Fibroblast of skin of back (primary cell): ENCODE results near the gene SMO. TPM values are rescaled to one million over a fixed set of nuclear protein-coding genes. Genes with fewer than 3 reads are reported as not detected.
A peak's percentile ranks its signal among the peaks of the same experiment; 100 is the strongest.

ENCODE experiments used
- DNase-seq: peaks from one replicate; pipeline ENCODE4 v3.0.0-alpha.2; 2013
- polyA plus RNA-seq, 2 experiments: library from polyadenylated mRNA; unstranded; fragments of 120-200 nt; gene quantifications; one replicate each; pipeline ENCODE4 v1.2.1, GENCODE V29; 2013; ENCODE audit not compliant: insufficient read length in 2 of 2

Gene SMO
- polyA plus RNA-seq (2013, experiment 1 of 2; ENCODE audit: insufficient read length): 23.6 TPM
- polyA plus RNA-seq (2013, experiment 2 of 2; ENCODE audit: insufficient read length): 22.0 TPM

DNA sequence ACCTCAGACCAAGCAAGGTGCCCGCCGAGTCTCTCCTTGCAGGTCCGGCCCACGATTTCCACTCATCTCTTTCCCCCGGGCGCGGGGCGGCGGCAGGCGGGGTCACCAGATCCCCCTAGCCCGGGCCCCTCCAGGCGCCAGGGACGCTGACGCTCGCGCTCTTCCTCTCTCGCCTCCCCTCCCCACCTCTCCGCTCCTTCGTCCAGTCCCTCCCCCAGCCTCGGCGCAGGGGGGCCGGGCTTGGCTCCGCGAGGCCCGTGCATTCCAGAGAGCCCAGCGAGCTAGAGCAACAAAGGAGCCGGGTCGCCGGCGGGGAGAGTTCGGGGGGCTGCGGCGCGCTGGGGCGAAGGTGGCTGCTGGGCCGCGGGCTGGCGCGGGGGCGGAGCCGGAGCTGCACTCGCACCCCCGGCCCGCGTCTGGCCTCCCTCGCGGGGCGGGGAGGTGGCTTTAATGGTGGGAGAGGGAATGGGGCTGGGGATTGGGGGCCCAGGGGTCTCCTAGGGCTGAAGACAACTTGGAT is at the start of gene SMO:
Gene SMO (plus strand): TSS at position 262 of the 520 bp plus-strand sequence. CDS start 519 bp downstream, outside the sequence.
- DNase-seq: peak; percentile 62

DNA sequence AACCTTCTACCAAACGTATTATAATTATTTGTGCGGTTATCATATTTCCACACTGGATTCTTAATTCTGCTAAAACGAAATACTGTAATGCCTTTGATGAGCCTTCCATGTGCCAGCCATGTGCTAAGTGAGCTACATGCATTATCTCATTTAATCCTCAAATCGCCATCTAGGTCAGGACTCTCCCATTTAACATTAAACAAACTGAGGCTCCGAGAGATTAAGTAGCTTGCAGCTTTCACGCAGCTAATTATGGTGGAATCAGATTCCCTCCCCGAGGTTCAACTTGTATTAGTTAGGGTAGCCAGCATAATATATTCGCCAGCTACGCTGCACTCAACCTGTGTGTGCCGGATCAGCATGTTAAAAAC is 44.7 kb upstream of the SMO start:
- no peak for DNase-seq

DNA sequence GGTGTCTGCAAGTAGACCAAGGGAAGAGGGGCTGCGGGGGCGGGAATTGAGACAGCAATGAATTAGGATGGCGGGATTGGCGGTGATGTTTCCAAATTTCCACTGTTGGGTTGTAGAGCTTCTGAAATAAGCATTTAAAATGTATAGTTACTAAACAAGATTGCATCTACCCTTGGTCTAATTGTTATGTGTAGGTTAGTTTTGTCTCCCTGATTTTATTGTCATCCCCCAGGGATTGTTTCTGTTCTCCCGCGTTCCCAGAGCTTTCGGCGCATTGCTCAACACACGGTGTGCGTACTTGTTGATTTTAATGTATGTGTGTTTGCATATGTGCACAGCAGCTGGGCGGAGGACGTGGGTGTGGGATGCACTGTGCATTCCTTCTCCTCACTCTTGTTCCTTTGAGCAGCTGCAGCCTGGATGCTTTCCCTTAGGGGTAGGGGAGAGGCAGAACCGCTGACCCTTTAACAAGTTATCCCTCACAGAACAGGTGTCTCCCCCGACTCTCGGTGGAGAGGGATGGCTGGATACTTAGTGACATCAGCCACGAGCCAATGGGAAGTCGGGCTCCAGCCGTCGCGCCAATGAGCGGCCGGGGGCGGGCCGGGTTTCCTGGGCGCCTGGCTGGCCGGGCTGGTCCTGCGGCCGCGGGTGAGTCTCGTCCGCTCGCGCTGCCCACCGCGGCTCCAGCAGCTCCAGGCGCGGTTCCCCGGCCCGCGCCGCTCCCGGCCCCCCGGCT is 44.2 kb upstream of the SMO start, which contains the start of gene TSPAN33:
Gene TSPAN33 (plus strand): TSS at position 613 of the 739 bp plus-strand sequence. CDS start 274 bp downstream, outside the sequence.
- DNase-seq: peak; percentile 71

DNA sequence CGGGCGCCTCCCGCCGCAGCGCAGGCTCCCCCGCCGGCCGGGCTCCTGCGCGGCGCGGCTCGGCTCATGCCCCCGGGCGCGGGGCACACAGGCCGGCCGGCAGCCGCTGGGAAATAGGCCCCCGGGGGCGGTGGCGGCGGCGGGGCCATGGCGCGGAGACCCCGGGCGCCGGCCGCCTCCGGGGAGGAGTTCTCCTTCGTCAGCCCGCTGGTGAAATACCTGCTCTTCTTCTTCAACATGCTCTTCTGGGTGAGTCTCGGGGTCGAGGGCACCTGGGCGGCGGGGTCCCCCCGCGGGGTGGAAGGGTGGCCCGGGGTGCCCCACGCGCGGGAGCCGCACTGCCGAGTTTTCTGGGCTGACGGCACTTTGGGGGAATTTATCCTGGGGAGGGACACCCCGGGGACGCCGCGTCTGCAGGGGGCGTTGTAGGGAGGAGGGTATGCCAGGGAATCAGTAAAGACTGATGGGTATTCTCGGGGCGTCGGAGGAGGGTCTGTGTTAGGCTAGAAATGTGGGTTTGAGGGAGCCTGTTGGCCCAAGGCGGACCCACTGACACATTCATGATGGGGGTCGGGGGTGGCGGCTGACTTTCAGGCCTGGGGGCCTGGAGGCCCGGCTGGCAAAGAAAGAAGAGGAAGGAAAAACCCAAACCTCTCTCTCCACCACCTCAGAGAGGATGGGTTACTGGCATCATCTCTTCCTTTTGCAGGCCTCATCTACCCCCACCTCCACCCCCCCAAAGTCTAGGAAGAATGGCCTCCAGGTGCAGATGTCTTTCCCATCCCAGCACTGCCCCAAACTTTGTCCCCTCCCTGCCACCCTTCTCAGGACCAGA is 43.4 kb upstream of the SMO start:
- no peak for DNase-seq

DNA sequence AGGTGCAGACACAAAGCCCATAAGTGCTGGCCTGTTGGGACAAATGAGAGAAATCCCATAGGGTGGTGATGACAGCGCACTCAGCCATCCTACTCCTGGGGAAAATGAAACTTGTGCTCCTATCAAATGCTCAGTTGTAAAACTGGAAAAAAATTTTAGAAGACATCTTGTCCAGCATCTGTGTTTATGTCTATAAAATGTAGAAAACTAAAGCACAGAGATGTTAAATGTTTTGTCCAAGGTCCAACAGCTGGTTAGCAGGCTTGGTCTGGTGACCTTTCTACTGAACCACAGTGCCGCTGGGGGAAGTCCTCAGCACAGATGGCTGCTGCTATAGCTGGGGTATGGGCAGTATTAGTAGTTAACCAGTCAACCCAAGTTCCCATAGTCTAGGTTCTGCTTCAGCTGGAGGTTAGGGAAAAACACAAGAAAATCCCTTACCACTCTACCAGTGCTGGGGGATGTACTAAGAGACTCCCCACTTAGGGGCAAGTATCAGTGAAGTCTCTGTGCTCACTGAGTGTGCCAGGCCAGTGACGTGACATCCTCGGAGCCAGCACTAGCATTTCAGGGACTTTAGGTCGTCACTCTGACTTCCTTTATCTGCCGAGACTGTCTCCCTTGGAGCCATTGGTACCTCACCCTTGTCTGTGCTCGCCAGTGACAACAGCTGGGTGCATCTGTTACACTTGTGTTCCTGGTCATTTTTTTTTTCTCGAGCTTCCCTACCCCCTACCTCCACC is 42.0 kb upstream of the SMO start:
- DNase-seq: no peak

DNA sequence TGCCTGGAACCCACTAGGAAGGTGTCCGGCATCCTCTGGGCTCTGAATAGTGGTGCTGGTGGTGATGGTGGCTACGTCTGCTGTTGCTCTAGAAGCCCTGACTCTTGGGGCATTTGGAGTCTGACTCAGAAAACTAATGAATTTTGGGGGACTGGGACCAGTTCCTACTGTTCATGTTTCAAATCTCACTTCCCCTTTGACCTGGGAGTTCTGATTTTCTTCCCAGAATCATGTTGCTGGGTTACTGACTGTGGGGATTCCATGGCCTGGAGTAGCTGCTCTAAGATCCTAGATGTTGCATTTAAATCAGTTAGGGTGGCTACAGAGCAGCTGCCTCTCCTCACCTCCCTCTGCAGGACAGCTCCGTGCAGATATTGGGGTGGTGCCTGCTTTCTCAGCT is 40.7 kb upstream of the SMO start:
- no peak for DNase-seq

DNA sequence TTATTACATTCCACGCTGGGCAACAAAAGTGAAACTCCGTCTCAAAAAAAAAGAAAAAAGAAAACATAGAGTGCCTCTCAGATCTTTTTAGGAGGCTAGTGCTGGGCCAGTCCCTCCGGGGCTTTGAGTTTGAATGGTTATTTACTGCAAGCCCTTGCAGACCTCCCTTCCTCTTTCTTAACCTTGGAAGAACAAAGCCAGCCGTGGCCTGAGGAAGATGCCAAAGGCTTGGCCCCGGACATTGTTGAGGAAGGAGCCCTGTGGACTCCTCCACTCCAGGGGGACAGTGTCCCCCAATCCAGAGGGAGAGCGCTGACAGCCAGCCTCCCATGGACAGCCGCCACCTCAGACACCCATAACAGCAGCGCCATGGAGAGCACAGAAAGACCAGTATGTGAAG is 38.9 kb upstream of the SMO start:
- DNase-seq: no peak

DNA sequence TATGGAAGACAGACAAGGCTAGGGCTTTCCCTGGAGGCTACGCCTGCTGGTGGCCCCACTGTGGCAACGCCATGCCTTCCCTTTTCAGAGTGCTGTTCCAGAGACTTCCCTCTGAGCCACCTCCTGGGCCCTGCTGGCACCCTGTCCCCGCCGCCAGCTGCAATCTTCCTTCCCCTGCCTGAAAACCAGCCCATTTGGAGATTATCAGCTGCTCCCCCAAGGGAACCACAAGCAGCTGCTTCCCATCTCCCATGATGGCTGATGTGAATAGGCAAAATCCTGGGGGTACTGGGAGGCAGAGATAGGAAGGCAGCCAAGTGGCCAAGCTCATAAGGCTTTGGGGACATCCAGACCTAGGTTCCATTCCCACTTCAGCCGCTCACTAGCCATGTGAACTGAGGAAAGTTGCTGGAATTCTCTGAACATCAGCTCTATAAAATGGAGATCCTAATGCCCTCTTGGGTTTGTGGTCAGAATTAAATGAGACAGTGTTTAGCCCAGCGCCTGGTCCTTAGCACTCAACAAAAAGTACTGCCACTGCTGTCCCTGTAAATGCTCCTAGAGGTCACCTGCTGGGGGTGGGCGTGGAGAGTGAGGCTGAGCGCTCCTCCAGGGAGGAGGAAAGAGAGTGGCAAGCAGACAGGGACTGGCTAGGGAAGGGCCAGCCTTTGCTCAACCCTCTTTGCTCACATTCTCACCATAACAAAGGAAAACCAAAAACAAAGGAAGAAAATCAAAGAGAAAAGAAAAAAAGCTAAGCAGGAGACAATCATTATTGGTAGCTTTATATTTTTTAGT is 38.0 kb upstream of the SMO start:
- DNase-seq: no peak

DNA sequence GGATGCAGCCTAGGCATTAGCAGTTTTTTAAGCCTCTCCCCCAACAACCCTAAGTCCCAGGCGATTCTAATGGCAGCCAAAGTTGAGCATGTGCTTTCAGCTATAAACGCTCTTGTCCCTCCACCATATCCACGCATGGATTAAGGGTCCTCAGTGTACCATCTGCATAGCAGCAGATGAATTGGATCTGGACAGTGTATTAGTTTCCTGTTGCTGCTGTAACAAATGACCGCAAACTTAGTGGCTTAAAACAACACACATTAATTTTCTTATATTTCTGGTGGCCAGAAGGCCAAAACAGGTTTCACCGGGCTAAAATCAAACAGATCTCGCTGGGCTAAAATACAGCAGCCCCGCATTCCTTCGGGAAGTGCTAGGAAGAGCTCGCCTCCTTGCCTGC is 30.8 kb upstream of the SMO start:
- DNase-seq: no peak

DNA sequence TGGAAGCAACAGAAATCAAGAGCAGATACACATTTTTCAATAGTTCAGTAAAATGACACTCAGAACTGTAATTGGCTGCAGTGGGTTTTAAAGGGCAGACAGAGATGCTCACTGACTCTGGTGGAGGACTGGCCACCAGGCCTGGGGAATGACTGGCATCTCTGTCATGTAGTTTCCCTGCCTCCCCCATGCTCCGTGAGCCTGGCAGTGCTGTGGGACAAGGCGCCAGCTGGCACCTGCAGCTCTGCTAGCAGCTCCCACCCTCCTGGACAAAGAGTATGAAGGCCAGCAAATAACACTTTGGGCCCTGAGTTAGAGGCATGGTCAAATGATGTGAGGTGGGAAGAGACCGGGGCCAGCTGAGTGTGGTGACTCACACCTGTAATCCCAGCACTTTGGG is 28.9 kb upstream of the SMO start:
- DNase-seq: no peak

DNA sequence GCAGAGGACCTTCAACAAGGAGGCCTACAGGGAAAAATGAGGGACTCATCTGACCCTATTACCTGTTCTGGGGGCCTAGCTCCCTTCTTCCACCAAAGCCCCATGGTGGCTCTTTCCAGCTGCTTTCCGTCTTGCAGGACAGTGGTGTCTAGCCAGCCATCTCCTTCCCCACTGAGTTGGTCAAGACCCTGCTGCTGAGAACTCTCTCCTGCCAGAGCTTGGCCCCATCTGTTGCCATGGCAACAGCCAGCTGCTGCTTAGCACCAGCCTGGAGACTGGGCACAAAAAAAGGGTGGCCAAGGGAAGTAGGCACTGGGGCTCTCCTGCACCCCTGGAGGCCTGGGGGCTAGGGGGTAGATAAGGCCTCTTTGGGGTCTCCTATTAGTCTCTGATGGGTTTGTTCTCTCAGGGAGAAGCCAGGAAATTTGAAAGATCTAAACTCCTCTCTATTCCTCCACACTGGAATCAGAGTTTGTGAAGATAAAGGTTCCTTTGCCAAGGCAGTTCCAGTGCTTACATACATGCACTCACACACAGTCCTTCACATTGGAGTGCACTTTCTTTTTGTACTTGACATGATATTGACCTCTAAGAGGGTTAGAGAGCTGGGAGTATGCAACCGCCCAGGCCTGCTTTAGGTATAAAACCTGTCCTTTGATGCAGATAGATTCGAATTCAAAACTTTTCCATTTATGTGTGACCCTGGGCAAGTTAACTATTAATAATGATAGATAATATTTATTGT is 28.1 kb upstream of the SMO start:
- no peak for DNase-seq

DNA sequence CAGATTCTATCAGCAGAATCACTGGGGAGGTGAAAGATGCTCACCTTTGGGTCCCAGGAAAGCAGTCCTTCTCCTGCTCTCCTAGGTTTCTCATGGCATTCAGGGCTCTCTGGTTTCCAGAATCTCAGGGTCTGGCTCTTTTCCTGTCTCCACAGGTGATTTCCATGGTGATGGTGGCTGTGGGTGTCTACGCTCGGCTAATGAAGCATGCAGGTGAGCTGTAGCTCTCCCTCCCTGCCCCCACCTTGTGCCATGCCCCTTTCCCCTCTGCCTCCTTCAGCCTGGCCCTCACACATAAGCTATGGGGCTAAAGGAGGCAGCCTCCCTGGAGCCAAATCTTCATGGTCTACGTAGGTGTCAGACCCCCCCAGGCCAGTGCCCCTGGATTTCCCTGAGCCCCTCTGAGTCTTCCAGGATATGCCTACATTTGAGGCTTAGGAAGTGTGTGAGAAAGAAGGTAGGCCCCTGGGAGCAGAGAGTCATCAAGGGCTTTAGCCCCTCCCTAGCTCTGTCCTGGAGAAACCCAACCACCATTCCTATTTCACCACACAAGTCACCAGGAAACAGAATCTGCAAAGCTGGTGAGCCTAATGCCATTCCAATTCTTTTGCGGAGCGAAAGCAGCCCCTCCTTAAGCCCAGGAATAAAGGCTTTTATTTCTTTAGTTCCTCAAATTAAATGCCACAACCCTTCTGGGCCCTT is 26.8 kb upstream of the SMO start:
- DNase-seq: no peak

DNA sequence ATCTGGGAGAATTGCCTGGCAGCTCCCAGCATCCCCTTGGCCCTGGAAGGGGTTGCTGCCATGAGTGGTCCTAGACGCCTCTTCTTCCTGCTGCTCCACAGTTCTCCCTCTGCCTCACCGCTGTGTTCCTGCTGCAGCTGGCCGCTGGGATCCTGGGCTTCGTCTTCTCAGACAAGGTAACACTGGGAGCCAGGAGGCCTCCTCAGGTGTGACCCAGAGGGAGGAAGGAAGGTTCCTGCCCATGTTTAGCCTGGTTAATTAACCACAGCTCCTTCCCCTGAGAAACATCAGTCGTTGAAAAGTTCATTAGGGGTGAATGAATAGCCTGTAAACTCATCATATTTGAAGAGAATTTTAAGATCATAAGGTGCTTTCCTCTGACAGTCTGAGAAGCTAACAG is 25.7 kb upstream of the SMO start:
- no peak for DNase-seq

DNA sequence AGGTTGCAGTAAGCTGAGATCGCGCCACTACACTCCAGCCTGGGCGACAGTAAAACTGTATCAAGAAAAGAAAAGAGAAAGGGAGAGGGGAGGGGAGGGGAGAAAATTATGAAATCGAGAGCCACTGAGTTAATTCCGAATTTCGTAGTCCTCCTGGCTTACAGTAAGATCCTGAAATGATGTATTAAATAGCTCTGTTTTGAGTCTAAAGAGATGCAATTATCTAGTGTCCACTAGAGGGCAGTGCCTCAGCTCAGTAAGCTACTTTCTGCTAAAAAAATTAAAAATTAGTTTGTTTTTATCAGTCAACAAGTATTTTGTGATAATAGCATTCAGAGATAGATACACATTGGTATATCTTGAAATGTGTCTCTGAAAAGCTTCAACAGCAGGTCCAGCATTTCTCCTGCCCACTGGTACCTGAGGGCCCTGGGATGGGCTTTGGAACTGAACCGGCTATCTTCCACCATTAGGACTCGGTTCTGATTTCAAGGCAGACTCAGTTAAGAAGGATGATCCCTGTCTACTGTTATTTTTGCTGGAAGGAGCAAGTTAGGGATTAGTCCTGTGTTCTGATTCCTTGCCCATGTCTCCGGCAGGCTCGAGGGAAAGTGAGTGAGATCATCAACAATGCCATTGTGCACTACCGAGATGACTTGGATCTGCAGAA is 24.4 kb upstream of the SMO start:
- DNase-seq: peak; percentile 53

DNA sequence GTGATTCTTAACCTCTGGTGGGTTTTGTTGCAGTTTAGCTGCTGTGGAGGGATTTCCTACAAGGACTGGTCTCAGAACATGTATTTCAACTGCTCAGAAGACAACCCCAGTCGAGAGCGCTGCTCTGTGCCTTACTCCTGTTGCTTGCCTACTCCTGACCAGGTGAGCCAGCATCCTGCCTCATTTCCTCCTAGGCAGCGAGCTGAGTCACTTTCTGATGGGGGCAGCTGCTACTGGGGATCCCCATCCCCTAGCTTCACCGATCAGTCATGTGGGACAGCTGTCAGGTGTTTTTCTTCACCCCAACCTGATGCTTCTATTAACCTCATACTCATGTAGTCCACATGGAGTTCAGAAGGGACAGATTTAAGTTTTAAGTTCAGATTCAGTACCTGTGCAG is 21.7 kb upstream of the SMO start:
- no peak for DNase-seq

DNA sequence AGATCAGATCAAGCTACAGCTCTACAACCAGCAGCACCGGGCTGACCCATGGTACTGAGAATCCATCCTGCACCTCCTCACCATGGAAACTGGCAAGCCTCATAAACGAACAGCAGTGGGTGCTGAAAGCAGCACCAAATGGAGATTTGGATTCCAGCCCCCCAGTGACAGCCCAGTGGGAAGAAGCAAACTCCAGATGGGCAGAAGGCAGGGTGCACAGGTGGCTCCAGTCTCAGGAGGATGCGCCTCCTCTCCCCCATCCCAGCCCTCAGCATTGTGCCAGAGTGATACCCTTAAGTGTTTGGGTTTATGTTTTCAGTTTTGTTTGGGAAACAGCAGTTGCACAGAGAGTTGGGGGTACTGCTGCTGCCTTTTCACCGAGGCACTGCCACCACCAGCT is 20.6 kb upstream of the SMO start:
- DNase-seq: no peak

DNA sequence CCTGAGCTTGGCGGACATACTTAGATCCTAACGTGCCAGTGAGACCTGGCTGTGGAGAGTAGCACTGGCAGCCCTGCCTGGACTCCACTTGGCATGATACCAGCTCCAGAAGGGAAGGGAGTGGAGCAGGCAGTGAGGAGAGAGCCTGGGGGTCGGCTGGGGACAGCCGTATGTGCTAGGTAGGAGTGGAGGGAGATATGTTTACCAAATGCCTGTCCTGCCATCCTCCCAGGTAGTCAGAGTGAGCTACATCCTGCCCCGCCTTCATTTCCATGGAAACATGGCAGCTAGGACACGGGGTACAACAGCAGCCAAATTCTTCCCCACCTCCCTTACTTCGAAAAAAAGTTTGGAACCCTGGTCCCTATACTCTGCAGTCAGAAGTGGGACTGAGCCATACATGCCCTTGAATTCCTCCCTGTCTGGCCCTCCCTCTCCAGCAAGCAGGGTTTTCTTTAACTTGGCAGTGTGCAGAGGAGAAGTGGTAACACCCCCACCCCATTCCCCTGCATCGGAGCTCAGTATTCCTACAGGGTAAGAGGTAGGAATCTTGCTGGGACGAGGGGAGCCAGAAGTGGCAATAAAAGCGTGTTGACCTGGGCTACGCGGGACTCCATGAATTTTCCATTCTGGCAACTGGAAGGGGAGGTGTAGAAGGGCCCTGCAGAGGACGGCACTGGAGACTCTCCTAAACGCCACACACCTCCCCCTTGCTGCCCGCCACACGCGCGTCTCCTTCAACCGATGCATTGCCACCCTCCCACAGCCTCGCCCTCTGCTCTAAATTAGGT is 20.0 kb upstream of the SMO start:
- DNase-seq: no peak

DNA sequence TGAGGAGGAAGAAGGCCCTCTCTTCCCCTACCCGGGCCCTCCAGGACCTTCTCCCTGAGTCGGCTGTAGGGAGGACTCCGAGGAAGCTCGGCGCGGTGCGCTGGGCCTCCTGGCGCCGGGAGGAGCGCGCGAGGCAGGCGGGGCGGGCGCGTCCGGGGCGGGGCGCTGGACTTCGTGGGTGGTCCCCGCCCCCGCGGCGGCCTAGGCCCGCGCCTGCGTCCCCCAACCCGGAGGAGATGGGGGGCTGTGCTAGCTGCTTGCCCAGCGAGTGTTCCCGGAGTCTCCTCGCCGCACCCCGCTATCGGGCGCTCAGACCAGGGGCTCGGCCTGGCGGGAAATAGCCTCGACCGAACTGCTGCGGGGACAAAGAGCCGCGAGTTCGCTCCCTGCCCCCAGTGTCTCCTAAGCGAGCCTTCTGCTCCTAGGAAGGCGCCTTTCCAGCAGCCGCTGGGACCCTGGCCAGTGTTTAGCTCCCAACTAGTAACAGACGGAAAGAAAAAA is 19.2 kb upstream of the SMO start:
- DNase-seq: peak; percentile 38
